PC-3 (cell line): ENCODE data around the gene AP1B1. TPM values are rescaled to one million over a fixed set of nuclear protein-coding genes. Genes with fewer than 3 reads are reported as not detected.
A peak's percentile ranks its signal among the peaks of the same experiment; 100 is the strongest.

Experiments
- ATAC-seq: fragments of 200-7000 bp; cut with Tn5 transposase; 2 replicates; pipeline ENCODE4 v1.9.1; 2020; ENCODE audit warnings: mild to moderate bottlenecking, moderate library complexity
- BruUV-seq: library from RNA; stranded (reverse); fragments of 400-500 nt; replicated peaks from 2 replicates; lab custom pipeline; 2021; lab: Mats Ljungman, UMichigan
- CTCF ChIA-PET: fragments of 300-600 bp; sonication (Branson Sonifier 250); formaldehyde crosslinking; loops from one replicate; lab custom pipeline; 2022; ENCODE audit warnings: antibody characterized with exemption; lab: Charles Lee
- POLR2A ChIA-PET: fragments of 300-600 bp; sonication (Branson Sonifier 250); formaldehyde crosslinking; loops from one replicate; lab custom pipeline; 2022; ENCODE audit warnings: antibody characterized with exemption; ENCODE audit not compliant: unreplicated experiment; lab: Charles Lee
- DNase-seq: peaks from one replicate; pipeline ENCODE4 v3.0.0-alpha.2; 2015
- H2AFZ ChIP-seq: fragments of 300-600 bp; sonication (generic); 2 replicates; pipeline ENCODE4 v1.6.0; 2016; ENCODE audit warnings: antibody characterized with exemption, low read length
- H3F3A ChIP-seq: fragments of 300-600 bp; sonication (generic); one replicate; pipeline ENCODE4 v1.6.0; 2017; ENCODE audit warnings: antibody characterized with exemption, low read length, control low read depth, mild to moderate bottlenecking; ENCODE audit not compliant: unreplicated experiment
- H3K27ac ChIP-seq: fragments of 300-600 bp; sonication (generic); 2 replicates; pipeline ENCODE4 v1.5.1; 2016; ENCODE audit warnings: mild to moderate bottlenecking, low read length
- H3K27me3 ChIP-seq: fragments of 300-600 bp; sonication (generic); 2 replicates; pipeline ENCODE4 v1.6.1; 2016; ENCODE audit warnings: low read length, mixed read lengths
- H3K36me3 ChIP-seq: fragments of 300-600 bp; sonication (generic); 2 replicates; pipeline ENCODE4 v1.6.1; 2016; ENCODE audit warnings: low read depth, mixed run types, low read length, mixed read lengths
- H3K4me1 ChIP-seq: fragments of 300-600 bp; sonication (generic); 2 replicates; pipeline ENCODE4 v1.5.1; 2016; ENCODE audit warnings: low read length; ENCODE audit not compliant: insufficient read depth
- H3K4me2 ChIP-seq: fragments of 300-600 bp; sonication (generic); 2 replicates; pipeline ENCODE4 v1.6.0; 2016; ENCODE audit warnings: low read length
- H3K4me3 ChIP-seq: fragments of 300-600 bp; sonication (generic); 2 replicates; pipeline ENCODE4 v1.5.1; 2016; ENCODE audit warnings: mild to moderate bottlenecking, low read length, mixed read lengths
- H3K79me2 ChIP-seq: fragments of 300-600 bp; sonication (generic); 2 replicates; pipeline ENCODE4 v1.6.1; 2017; ENCODE audit warnings: low read length, mixed read lengths
- H3K9ac ChIP-seq: fragments of 300-600 bp; sonication (generic); 2 replicates; pipeline ENCODE4 v1.6.0; 2016; ENCODE audit warnings: mild to moderate bottlenecking, low read length
- H3K9me2 ChIP-seq: fragments of 300-600 bp; sonication (generic); replicated peaks from 2 replicates; pipeline ENCODE4 v1.6.1; 2016; ENCODE audit warnings: mixed run types, low read length, mixed read lengths
- H3K9me3 ChIP-seq: fragments of 300-600 bp; sonication (generic); 2 replicates; pipeline ENCODE4 v1.6.1; 2016; ENCODE audit warnings: low read length, mixed read lengths
- H4K20me1 ChIP-seq: fragments of 300-600 bp; sonication (generic); 2 replicates; pipeline ENCODE4 v1.6.1; 2016; ENCODE audit warnings: low read length, mixed read lengths
- EZH2 ChIP-seq: fragments of 300-600 bp; sonication (generic); IDR thresholded peaks from one replicate; pipeline ENCODE4 v1.6.1; 2017; ENCODE audit warnings: antibody characterized with exemption, mild to moderate bottlenecking, low read length; ENCODE audit not compliant: unreplicated experiment
- EZH2phosphoT487 ChIP-seq: fragments of 300-600 bp; sonication (generic); IDR thresholded peaks from 2 replicates; pipeline ENCODE4 v1.6.1; 2018; ENCODE audit warnings: mild to moderate bottlenecking, antibody characterized with exemption, low read length, borderline replicate concordance
- intact Hi-C: fragments of 100-400 bp; cut with micrococcal nuclease; formaldehyde crosslinking; loops from 2 replicates; pipeline ENCODE4 v1.9.0; 2023
- total RNA-seq: library from RNA; depleted of rRNA; stranded (reverse); fragments of >200 nt; gene quantifications from 2 replicates; pipeline ENCODE4 v1.2.3, GENCODE V29; 2014
- TF ChIP-seq, protein P1 (sequence below): fragments of 300-600 bp; sonication (generic); conservative IDR thresholded peaks from 2 replicates; pipeline ENCODE4 v1.5.1; 2017; ENCODE audit warnings: antibody characterized with exemption, low read depth, mild to moderate bottlenecking, low read length

Gene AP1B1
- total RNA-seq, 1 experiment from 2014 or later: 81.2 TPM

DNA sequence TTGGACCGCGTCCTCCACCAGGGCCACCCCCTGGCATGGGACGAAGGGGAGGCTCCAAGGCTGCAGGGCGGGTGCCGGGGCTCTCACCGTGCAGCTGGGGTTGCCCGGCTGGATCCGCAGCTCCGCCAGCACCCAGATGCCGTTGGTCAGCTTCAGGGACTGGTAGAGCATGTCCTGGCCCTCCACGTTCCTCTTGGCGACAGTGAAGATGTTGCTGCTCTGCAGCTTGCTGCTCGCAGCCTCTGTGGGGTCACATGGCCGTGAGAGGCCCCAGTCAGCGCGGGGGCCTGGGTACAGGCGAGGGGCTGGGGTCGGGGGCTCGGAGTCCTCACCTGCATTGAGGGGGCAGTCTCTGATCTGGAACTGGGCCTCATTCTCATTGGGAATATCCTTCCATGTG is 58.1 kb downstream of the AP1B1 start:
- Histone ChIP-seq H3K4me1 (peaks cover 12% of the 10 kb centered on the region), H3K9me2 (no peaks in the 10 kb centered on the region), H2AFZ (no peak overlapping the region), H3K79me2 (no peaks in the 10 kb centered on the region), H3K4me2 (no peak overlapping the region), H3K9me3 (no peaks in the 10 kb centered on the region), H3K27ac (no peak overlapping the region), H4K20me1 (peaks cover 5% of the 10 kb centered on the region; the same call in 1 of the 2 replicates), H3K9ac (no peak overlapping the region), H3F3A (peaks cover 6% of the 10 kb centered on the region), H3K27me3 (no peaks in the 10 kb centered on the region), H3K4me3 (no peak overlapping the region), H3K36me3 (0 out of 2 replicates have a peak, but pooled peaks cover 5% of the 10 kb centered on the region)
- TF ChIP-seq EZH2phosphoT487 (no peak), EZH2 (no peak)
- TF ChIP-seq, protein P1, sequence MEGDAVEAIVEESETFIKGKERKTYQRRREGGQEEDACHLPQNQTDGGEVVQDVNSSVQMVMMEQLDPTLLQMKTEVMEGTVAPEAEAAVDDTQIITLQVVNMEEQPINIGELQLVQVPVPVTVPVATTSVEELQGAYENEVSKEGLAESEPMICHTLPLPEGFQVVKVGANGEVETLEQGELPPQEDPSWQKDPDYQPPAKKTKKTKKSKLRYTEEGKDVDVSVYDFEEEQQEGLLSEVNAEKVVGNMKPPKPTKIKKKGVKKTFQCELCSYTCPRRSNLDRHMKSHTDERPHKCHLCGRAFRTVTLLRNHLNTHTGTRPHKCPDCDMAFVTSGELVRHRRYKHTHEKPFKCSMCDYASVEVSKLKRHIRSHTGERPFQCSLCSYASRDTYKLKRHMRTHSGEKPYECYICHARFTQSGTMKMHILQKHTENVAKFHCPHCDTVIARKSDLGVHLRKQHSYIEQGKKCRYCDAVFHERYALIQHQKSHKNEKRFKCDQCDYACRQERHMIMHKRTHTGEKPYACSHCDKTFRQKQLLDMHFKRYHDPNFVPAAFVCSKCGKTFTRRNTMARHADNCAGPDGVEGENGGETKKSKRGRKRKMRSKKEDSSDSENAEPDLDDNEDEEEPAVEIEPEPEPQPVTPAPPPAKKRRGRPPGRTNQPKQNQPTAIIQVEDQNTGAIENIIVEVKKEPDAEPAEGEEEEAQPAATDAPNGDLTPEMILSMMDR: no peak
- CTCF ChIA-PET: no interaction called here
- POLR2A ChIA-PET: no interaction called here
- ATAC-seq (no peak), DNase-seq (no peak)
- no TSS peak for BruUV-seq
- intact Hi-C loops: no loop called here

DNA sequence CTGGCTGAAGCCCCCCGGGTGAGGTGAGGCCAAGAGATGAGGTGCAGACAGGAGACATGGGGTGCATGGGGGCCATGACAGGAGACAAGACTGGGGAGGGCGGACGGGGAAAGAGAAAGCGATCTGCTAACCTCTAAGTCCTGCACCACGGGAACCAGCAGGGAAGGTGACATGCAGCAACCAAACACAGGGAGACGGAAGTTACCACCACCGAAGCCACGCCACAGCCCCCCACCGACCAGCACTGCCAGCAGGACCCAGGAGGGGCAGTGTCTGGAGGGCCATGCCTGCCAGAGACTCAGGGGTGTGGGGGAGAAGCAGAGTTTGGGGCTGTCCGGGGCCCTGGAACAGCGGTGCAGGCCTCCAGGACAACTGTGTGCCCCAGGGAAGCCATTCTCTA is 58.8 kb downstream of the AP1B1 start:
- Histone ChIP-seq H3K27me3 (no peaks in the 10 kb centered on the region), H3K79me2 (no peaks in the 10 kb centered on the region), H4K20me1 (peaks cover 2% of the 10 kb centered on the region; the same call in 1 of the 2 replicates), H2AFZ (no peak overlapping the region), H3K9ac (no peak overlapping the region), H3K4me1 (peaks cover 5% of the 10 kb centered on the region), H3F3A (peaks cover 3% of the 10 kb centered on the region), H3K27ac (no peak overlapping the region), H3K4me3 (no peak overlapping the region), H3K9me3 (no peaks in the 10 kb centered on the region), H3K36me3 (0 out of 2 replicates have a peak, but pooled peaks cover 5% of the 10 kb centered on the region), H3K4me2 (no peak overlapping the region), H3K9me2 (no peaks in the 10 kb centered on the region)
- BruUV-seq: no TSS peak
- ChIA-PET CTCF (no interaction called here), POLR2A (no interaction called here)
- ATAC-seq: no peak
- intact Hi-C loops: no loop called here
- TF ChIP-seq EZH2 (no peak), EZH2phosphoT487 (no peak)
- TF ChIP-seq, protein P1: no peak
- DNase-seq: no peak

DNA sequence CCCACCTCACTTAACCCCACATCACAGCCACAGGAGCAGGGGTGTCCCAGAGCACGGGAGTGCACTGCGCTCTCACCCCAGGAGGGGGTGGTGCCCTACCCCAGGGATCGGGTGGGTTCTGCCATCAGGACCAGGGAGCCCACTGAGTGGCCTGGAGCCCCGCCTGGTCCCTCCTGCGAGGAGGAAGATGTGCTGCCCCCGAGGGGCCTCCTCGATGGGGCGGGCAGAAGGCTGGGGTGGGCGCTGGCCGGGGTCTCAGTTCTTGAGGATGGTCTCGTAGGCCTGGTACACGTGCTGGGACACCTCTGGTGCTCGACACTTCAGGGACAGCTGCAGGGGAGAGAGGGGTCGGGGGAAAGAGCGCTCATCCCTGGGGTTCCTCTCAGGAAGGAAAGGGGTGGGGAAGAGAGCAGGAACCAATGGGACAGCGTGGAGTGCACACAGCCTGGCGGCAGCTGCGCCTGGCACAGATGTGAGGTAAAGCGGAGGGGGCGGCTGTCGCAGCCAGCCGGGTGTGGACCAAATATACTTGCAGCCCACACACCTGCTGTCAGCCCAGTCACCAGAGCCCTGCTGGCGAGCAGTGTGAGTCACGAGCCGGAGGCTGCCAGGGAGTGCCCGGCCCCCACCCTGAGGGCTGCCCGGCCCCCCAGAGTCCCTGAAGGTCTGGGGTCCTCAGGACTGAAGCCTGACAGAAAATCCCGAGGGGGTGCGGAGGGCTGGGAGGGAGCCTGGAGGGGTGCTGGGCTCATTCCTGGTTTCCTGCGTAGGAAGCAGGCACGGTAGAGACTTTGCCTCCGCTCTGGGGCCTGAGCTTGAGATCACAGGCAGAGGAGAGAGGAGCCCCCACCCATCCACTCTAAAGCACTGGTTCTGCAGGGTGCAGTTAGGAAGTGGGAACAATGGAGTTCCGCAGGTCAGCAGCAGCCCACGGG is 59.5 kb downstream of the AP1B1 start:
- no peak overlapping the region for H3K4me2 ChIP-seq
- POLR2A ChIA-PET: no interaction called here
- no peaks in the 10 kb centered on the region for H3F3A ChIP-seq
- H2AFZ ChIP-seq: no peak overlapping the region
- H3K36me3 ChIP-seq: 0 out of 2 replicates have a peak, but pooled peaks cover 5% of the 10 kb centered on the region
- no peaks in the 10 kb centered on the region for H4K20me1 ChIP-seq
- no TSS peak for BruUV-seq
- no peak overlapping the region for H3K9ac ChIP-seq
- TF ChIP-seq, protein P1: no peak
- TF ChIP-seq EZH2 (no peak), EZH2phosphoT487 (no peak)
- H3K9me3 ChIP-seq: no peaks in the 10 kb centered on the region
- H3K4me3 ChIP-seq: no peak overlapping the region
- no peaks in the 10 kb centered on the region for H3K27me3 ChIP-seq
- no peaks in the 10 kb centered on the region for H3K79me2 ChIP-seq
- H3K27ac ChIP-seq: no peak overlapping the region
- H3K9me2 ChIP-seq: no peaks in the 10 kb centered on the region
- no peak for DNase-seq
- intact Hi-C loops: no loop called here
- CTCF ChIA-PET: no interaction called here
- ATAC-seq: peak; percentile 77
- H3K4me1 ChIP-seq: no peaks in the 10 kb centered on the region
